Skeletal muscle tissue (tissue), 4 donors: ENCODE data around the gene ARF1. TPM values are rescaled to one million over a fixed set of nuclear protein-coding genes. Genes with fewer than 3 reads are reported as not detected.

ENCODE experiments used
- H3K27ac ChIP-seq: one replicate; pipeline ENCODE4 v1.7.0; 2013; ENCODE audit warnings: mild to moderate bottlenecking, low read depth, low read length, inconsistent platforms
- H3K27me3 ChIP-seq, 3 donors: one replicate each; pipeline ENCODE4 v1.7.0; 2013; ENCODE audit warnings: low read length in 3 of 3; ENCODE audit not compliant: control insufficient read depth in 3 of 3, insufficient read depth in 3 of 3
- H3K36me3 ChIP-seq, 3 donors: one replicate each; pipeline ENCODE4 v1.7.0; 2013; ENCODE audit warnings: low read length in 3 of 3; ENCODE audit not compliant: control insufficient read depth in 3 of 3, insufficient read depth in 3 of 3
- H3K4me1 ChIP-seq, 3 donors: one replicate each; pipeline ENCODE4 v1.7.0; 2013; ENCODE audit warnings: low read length in 3 of 3, mild to moderate bottlenecking in 3 of 3; ENCODE audit not compliant: control insufficient read depth in 3 of 3, insufficient read depth in 3 of 3
- H3K4me3 ChIP-seq, 3 donors: one replicate each; pipeline ENCODE4 v1.7.0; 2013; ENCODE audit warnings: low read length in 3 of 3
- H3K9ac ChIP-seq, 3 donors: one replicate each; pipeline ENCODE4 v1.7.0; 2013; ENCODE audit warnings: low read length in 3 of 3, mild to moderate bottlenecking in 3 of 3, moderate library complexity in 2 of 3, low read depth in 1 of 3
- H3K9me3 ChIP-seq, 3 donors: one replicate each; pipeline ENCODE4 v1.7.0; 2013; ENCODE audit warnings: low read length in 3 of 3; ENCODE audit not compliant: control insufficient read depth in 3 of 3
- total RNA-seq: library from RNA; depleted of rRNA; stranded (reverse); fragments of >200 nt; gene quantifications from one replicate; pipeline ENCODE4 v1.2.3, GENCODE V29; 2014
- donor health status: Osteomylitis.

The ARF1 gene
- total RNA-seq, 1 donor from 2014 or later = 101 TPM

- Histone ChIP-seq H3K9ac (no peak overlapping the region), H3K4me3 (no peak overlapping the region), H3K27me3 (peaks cover 46 to 52% (median 47%) of the 10 kb centered on the region in 3 donors), H3K36me3 (no peaks in the 10 kb centered on the region), H3K27ac (no peak overlapping the region), H3K9me3 (no peaks in the 10 kb centered on the region), H3K4me1 (peaks cover 0 to 2% (median 2%) of the 10 kb centered on the region in 3 donors)
Observed at GRCh38 chr1:228039986-228040385, 42.5 kb upstream of the ARF1 start.

- Histone ChIP-seq H3K9ac (no peak overlapping the region), H3K27ac (no peak overlapping the region), H3K4me3 (no peak overlapping the region), H3K27me3 (peaks cover 35 to 40% (median 39%) of the 10 kb centered on the region in 3 donors), H3K36me3 (no peaks in the 10 kb centered on the region), H3K4me1 (peaks cover 0 to 2% (median 2%) of the 10 kb centered on the region in 3 donors), H3K9me3 (no peaks in the 10 kb centered on the region)
Observed at GRCh38 chr1:228041316-228041715, 41.2 kb upstream of the ARF1 start.

GRCh38 chr1:228042508-228042907 lies 40.0 kb upstream of the ARF1 start:
- Histone ChIP-seq H3K27me3 (peaks cover 23 to 31% (median 27%) of the 10 kb centered on the region in 3 donors), H3K27ac (no peak overlapping the region), H3K9me3 (no peaks in the 10 kb centered on the region)

GRCh38 chr1:228043281-228043848 lies 39.1 kb upstream of the ARF1 start:
- Histone ChIP-seq H3K9ac (no peak overlapping the region), H3K27ac (no peak overlapping the region)

More at GRCh38 chr1:228042508-228042907, 40.0 kb upstream of the ARF1 start:
- Histone ChIP-seq H3K9ac (no peak overlapping the region), H3K36me3 (no peaks in the 10 kb centered on the region), H3K4me3 (no peak overlapping the region), H3K4me1 (peaks cover 0 to 2% (median 2%) of the 10 kb centered on the region in 3 donors)

GRCh38 chr1:228044961-228045360 lies 37.5 kb upstream of the ARF1 start:
- Histone ChIP-seq H3K36me3 (no peaks in the 10 kb centered on the region), H3K4me1 (peaks cover 0 to 2% (median 0%) of the 10 kb centered on the region in 3 donors), H3K9ac (no peak overlapping the region), H3K27ac (no peak overlapping the region), H3K9me3 (no peaks in the 10 kb centered on the region), H3K27me3 (peaks cover 7 to 9% (median 7%) of the 10 kb centered on the region in 3 donors), H3K4me3 (no peak overlapping the region)

More at GRCh38 chr1:228043281-228043848, 39.1 kb upstream of the ARF1 start:
- Histone ChIP-seq H3K36me3 (no peaks in the 10 kb centered on the region), H3K9me3 (no peaks in the 10 kb centered on the region), H3K27me3 (peaks cover 15 to 25% (median 20%) of the 10 kb centered on the region in 3 donors), H3K4me1 (peaks cover 0 to 2% (median 0%) of the 10 kb centered on the region in 3 donors), H3K4me3 (no peak overlapping the region)

DNA sequence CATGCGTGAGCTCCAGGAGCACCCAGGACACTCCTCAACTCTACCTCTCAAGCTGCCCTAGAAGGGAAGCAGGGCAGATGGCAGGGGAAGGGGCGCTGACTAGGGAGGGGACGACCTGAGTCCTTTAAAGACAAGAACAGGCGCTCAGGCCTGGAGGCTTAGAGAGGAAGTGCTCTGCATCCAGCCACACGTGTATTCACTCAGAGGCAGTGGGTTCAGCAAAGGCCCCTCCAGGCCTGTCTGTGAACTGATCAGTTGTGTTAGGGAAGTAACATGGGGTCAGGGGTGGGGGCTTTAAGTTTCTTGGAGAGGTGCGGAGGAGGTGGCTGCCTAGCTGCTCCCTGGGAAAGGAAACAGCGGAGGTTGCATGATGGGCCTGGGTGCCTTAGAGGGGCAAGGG lies 37.1 kb upstream of the ARF1 start:
- H3K4me1 ChIP-seq = peaks cover 0 to 2% (median 0%) of the 10 kb centered on the region in 3 donors
- H3K4me3 ChIP-seq = no peak overlapping the region
- H3K27me3 ChIP-seq = peaks cover 4 to 12% (median 5%) of the 10 kb centered on the region in 3 donors
- H3K27ac ChIP-seq = no peak overlapping the region
- H3K9me3 ChIP-seq = no peaks in the 10 kb centered on the region
- H3K36me3 ChIP-seq = no peaks in the 10 kb centered on the region
- no peak overlapping the region for H3K9ac ChIP-seq

GRCh38 chr1:228045871-228046270 lies 36.6 kb upstream of the ARF1 start:
- H3K27me3 ChIP-seq = peaks cover 5 to 13% (median 9%) of the 10 kb centered on the region in 3 donors
- H3K9me3 ChIP-seq = no peaks in the 10 kb centered on the region
- no peak overlapping the region for H3K9ac ChIP-seq
- H3K4me1 ChIP-seq = peaks cover 0 to 2% (median 0%) of the 10 kb centered on the region in 3 donors
- no peak overlapping the region for H3K4me3 ChIP-seq
- H3K27ac ChIP-seq = no peak overlapping the region
- H3K36me3 ChIP-seq = no peaks in the 10 kb centered on the region

DNA sequence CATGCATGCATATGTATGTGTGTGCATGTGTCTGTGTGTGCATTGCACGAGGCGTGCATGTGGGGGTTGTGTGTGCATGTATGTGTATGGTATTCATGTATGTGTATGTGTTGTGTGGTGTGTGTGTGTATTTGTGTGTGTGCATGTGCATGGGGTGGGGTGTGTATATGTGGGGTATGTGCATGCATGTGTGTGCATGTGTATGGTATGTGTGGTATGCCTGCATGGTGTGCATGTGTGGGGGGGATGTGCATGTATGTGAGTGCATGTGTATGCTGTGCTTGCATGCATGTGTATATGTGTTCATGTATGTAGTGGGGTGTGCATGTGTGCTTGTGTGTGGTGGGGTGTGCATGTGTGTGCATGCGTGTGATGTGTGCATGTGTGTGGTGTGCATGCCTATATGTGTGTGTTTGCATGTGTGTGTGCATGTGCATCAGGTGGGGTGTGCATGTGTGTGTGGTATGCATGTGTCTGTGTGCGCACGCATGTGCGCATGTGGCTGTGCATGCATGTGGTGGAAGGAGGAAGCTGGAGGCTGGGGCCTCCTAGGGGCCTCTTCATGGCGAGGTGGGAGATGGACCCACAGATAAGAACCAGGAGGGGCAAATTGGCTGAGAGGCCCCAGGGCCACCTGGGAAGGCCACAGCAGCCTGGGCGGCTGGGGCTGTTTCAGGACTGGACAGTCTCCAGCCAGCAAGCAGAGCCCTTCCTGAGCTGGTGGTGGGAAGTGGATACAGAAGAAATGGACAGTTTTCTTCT lies 35.9 kb upstream of the ARF1 start:
- Histone ChIP-seq H3K4me3 (no peak overlapping the region), H3K27me3 (peaks cover 3 to 13% (median 11%) of the 10 kb centered on the region in 3 donors), H3K36me3 (no peaks in the 10 kb centered on the region), H3K9me3 (no peaks in the 10 kb centered on the region), H3K9ac (no peak overlapping the region), H3K4me1 (peaks cover 0 to 2% (median 0%) of the 10 kb centered on the region in 3 donors), H3K27ac (no peak overlapping the region)

- H3K9me3 ChIP-seq = no peaks in the 10 kb centered on the region
- H3K27ac ChIP-seq = no peak overlapping the region
- H3K4me1 ChIP-seq = peaks cover 0 to 2% (median 0%) of the 10 kb centered on the region in 3 donors
- H3K27me3 ChIP-seq = peaks cover 3 to 15% (median 13%) of the 10 kb centered on the region in 3 donors
- no peaks in the 10 kb centered on the region for H3K36me3 ChIP-seq
- no peak overlapping the region for H3K9ac ChIP-seq
- no peak overlapping the region for H3K4me3 ChIP-seq
Observed at GRCh38 chr1:228047183-228047466, 35.4 kb upstream of the ARF1 start.

DNA sequence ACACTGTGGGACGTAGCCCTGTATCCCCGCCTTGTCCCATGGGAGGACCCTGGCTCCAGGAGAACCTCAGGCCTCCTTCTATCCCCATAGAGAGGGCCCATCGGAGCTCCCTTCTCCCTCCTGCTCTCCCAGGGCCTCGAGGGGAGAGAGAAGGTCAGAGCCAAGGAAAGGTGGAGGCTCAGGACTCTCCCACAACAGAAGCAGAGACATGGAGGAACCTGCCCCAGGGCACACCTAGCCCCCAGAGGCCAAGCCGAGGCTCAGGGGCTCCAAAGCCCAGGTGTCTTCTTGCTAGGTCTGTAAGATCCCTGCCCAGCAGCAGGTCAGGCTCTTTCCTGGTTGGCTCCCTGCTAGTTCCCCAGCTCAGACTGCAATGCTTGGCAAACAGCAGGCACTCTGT lies 34.4 kb upstream of the ARF1 start:
- H3K27ac ChIP-seq = no peak overlapping the region
- H3K4me1 ChIP-seq = peaks cover 0 to 2% (median 0%) of the 10 kb centered on the region in 3 donors
- H3K9me3 ChIP-seq = no peaks in the 10 kb centered on the region
- H3K9ac ChIP-seq = no peak overlapping the region
- H3K4me3 ChIP-seq = no peak overlapping the region
- H3K27me3 ChIP-seq = peaks cover 3 to 18% (median 6%) of the 10 kb centered on the region in 3 donors
- H3K36me3 ChIP-seq = no peaks in the 10 kb centered on the region
